ENCODE data around the gene SGMS1. TPM values are rescaled to one million over a fixed set of nuclear protein-coding genes. Genes with fewer than 3 reads are reported as not detected.

The SGMS1 gene
- total and polyA plus RNA-seq, 3 donors from 2014 or later: 30.6 to 90.9 (median 63.2) TPM

- 33 to 35% methylated on average over 2 of the region's 2 CpGs for WGBS, 2 donors
- intact Hi-C loops (cut with DNase I; ENCODE audit: low total_unique reads): no loop called here
- DNase-seq: no peak
- no peaks in the 10 kb centered on the region for H3K4me1 ChIP-seq
- H3K27me3 ChIP-seq: no peaks in the 10 kb centered on the region
- H3K9me3 ChIP-seq: no peaks in the 10 kb centered on the region
- no peak overlapping the region for H3K4me3 ChIP-seq
- H3K27ac ChIP-seq: no peak overlapping the region
- no peaks in the 10 kb centered on the region for H3K36me3 ChIP-seq (ENCODE audit: low read depth, missing control alignments)
- TF ChIP-seq POLR2A (IDR thresholded peaks at IDR 0.05) (no peak), CTCF (IDR thresholded peaks at IDR 0.05) (no peak)
Measured at GRCh38 chr10:50286517-50286916, 337.2 kb downstream of the SGMS1 start.

- intact Hi-C loops (cut with DNase I; ENCODE audit: low total_unique reads): no loop called here
- H3K9me3 ChIP-seq: no peaks in the 10 kb centered on the region
- TF ChIP-seq CTCF (IDR thresholded peaks at IDR 0.05) (no peak), POLR2A (IDR thresholded peaks at IDR 0.05) (no peak)
- no peak overlapping the region for H3K27ac ChIP-seq
- no peak for DNase-seq
- WGBS, 2 donors: 93% methylated on average over 4 of the region's 4 CpGs
- no peaks in the 10 kb centered on the region for H3K27me3 ChIP-seq
- H3K4me1 ChIP-seq: no peaks in the 10 kb centered on the region
- H3K36me3 ChIP-seq (ENCODE audit: low read depth, missing control alignments): no peaks in the 10 kb centered on the region
- no peak overlapping the region for H3K4me3 ChIP-seq
Measured at GRCh38 chr10:50281967-50282522, 341.7 kb downstream of the SGMS1 start.

- TF ChIP-seq CTCF (IDR thresholded peaks at IDR 0.05): no peak
- TF ChIP-seq POLR2A (IDR thresholded peaks at IDR 0.05): no peak
- intact Hi-C loops (cut with DNase I; ENCODE audit: low total_unique reads): no loop called here
- Histone ChIP-seq H3K27ac (no peak overlapping the region), H3K27me3 (no peaks in the 10 kb centered on the region), H3K9me3 (no peaks in the 10 kb centered on the region), H3K36me3 (ENCODE audit: low read depth, missing control alignments) (no peaks in the 10 kb centered on the region), H3K4me1 (no peaks in the 10 kb centered on the region), H3K4me3 (no peak overlapping the region)
- WGBS, 2 donors: 88 to 89% methylated on average over 8 of the region's 8 CpGs
- DNase-seq: no peak
Measured at GRCh38 chr10:50281210-50281966, 342.4 kb downstream of the SGMS1 start.

GRCh38 chr10:50280049-50280841 is 343.5 kb downstream of the SGMS1 start:
- 54 to 56% methylated on average over 5 of the region's 5 CpGs for WGBS, 2 donors
- no peaks in the 10 kb centered on the region for H3K27me3 ChIP-seq
- intact Hi-C loops (cut with DNase I; ENCODE audit: low total_unique reads): no loop called here
- no peaks in the 10 kb centered on the region for H3K4me1 ChIP-seq
- no peak overlapping the region for H3K27ac ChIP-seq
- no peak overlapping the region for H3K4me3 ChIP-seq
- no peak for TF ChIP-seq POLR2A (IDR thresholded peaks at IDR 0.05)
- TF ChIP-seq CTCF (IDR thresholded peaks at IDR 0.05): no peak
- H3K9me3 ChIP-seq: no peaks in the 10 kb centered on the region
- no peak for DNase-seq
- no peaks in the 10 kb centered on the region for H3K36me3 ChIP-seq (ENCODE audit: low read depth, missing control alignments)

All from testis (tissue), 3 donors.